Fibroblast of lung (primary cell): ENCODE measurements around the gene HOXC11. TPM values are rescaled to one million over a fixed set of nuclear protein-coding genes. Genes with fewer than 3 reads are reported as not detected.

Experiments used
- DNase-seq, 2 donors: peaks; one replicate each; pipeline versions ENCODE4 v3.0.0 to v3.0.0-alpha.2; 2010; ENCODE audit warnings: low read depth in 2 of 2
- H2AFZ ChIP-seq: 2 replicates; pipeline ENCODE4 v1.5.1; 2012; ENCODE audit warnings: low read length, control low read depth, inconsistent platforms
- H3K27ac ChIP-seq: 2 replicates; pipeline ENCODE4 v1.5.1; 2011; ENCODE audit warnings: low read length, control low read depth; ENCODE audit not compliant: insufficient read depth
- H3K27me3 ChIP-seq: 2 replicates; pipeline ENCODE4 v1.5.1; 2011; ENCODE audit warnings: mild to moderate bottlenecking, low read length; ENCODE audit not compliant: control insufficient read depth, insufficient read depth
- H3K36me3 ChIP-seq: 2 replicates; pipeline ENCODE4 v1.5.1; 2011; ENCODE audit warnings: low read length; ENCODE audit not compliant: control insufficient read depth, insufficient read depth
- H3K4me1 ChIP-seq: 2 replicates; pipeline ENCODE4 v1.5.1; 2011; ENCODE audit warnings: low read length; ENCODE audit not compliant: control insufficient read depth, insufficient read depth; ENCODE audit errors: extremely low read depth
- H3K4me2 ChIP-seq: 2 replicates; pipeline ENCODE4 v1.5.1; 2011; ENCODE audit warnings: low read length, control low read depth; ENCODE audit not compliant: insufficient read depth; ENCODE audit errors: extremely low read depth
- H3K4me3 ChIP-seq, 4 experiments: fragments of 200-600 bp in 1 of 4; sonication (generic) in 1 of 4; replicated peaks in 1 of 4; 2 replicates each; pipeline ENCODE4 v1.5.1; 2011 to 2016; ENCODE audit warnings: low read length in 4 of 4, low read depth in 3 of 4, mild to moderate bottlenecking in 3 of 4, control low read depth in 2 of 4, inconsistent platforms in 1 of 4, mixed read lengths in 1 of 4; ENCODE audit not compliant: insufficient read depth in 1 of 4; ENCODE audit errors: control extremely low read depth in 1 of 4
- H3K79me2 ChIP-seq: 2 replicates; pipeline ENCODE4 v1.5.1; 2012; ENCODE audit warnings: mild to moderate bottlenecking, low read length, inconsistent platforms; ENCODE audit not compliant: control insufficient read depth, insufficient read depth
- H3K9ac ChIP-seq: 2 replicates; pipeline ENCODE4 v1.5.1; 2011; ENCODE audit warnings: mild to moderate bottlenecking, low read length, control low read depth; ENCODE audit not compliant: insufficient read depth
- H3K9me3 ChIP-seq: 2 replicates; pipeline ENCODE4 v1.5.1; 2012; ENCODE audit warnings: low read depth, low read length; ENCODE audit not compliant: control insufficient read depth, insufficient read depth
- H4K20me1 ChIP-seq: 2 replicates; pipeline ENCODE4 v1.5.1; 2011; ENCODE audit warnings: low read length; ENCODE audit not compliant: control insufficient read depth, insufficient read depth; ENCODE audit errors: extremely low read depth
- CTCF ChIP-seq, 2 donors: IDR thresholded peaks in 1 of 2; conservative IDR thresholded peaks in 1 of 2; 1 replicate in 1 of 2; 2 replicates in 1 of 2; pipeline ENCODE4 v1.5.1; 2011 to 2012; ENCODE audit warnings: low read length in 2 of 2, control low read depth in 1 of 2, inconsistent platforms in 1 of 2, low read depth in 1 of 2, mild to moderate bottlenecking in 1 of 2
- EZH2 ChIP-seq: IDR thresholded peaks from 2 replicates; pipeline ENCODE4 v1.5.1; 2012; ENCODE audit warnings: low read length, control low read depth, mild to moderate bottlenecking; ENCODE audit errors: missing control alignments
- polyA plus RNA-seq, 2 donors: library from polyadenylated mRNA; depleted of rRNA in 1 of 2; stranded (reverse) in 1 of 2; unstranded in 1 of 2; fragments of >200 nt; gene quantifications; 2 replicates each; pipeline ENCODE4 v1.2.1, GENCODE V29; 2011 to 2012; ENCODE audit warnings: missing spikeins in 1 of 2
- total RNA-seq: library from RNA; depleted of rRNA; stranded (reverse); fragments of >200 nt; gene quantifications from 2 replicates; pipeline ENCODE4 v1.2.1, GENCODE V29; 2014

The HOXC11 gene
- total and polyA plus RNA-seq, 2 donors (not counting 1 experiment from before 2014, with no cell fraction given) = not detected

GRCh38 chr12:54015018-54015931, 42.3 kb downstream of the HOXC11 start:
- Histone ChIP-seq H3K9me3 (no peaks in the 10 kb centered on the region), H3K27me3 (peaks cover 52% of the 10 kb centered on the region), H2AFZ (no peak overlapping the region), H3K4me1 (no peaks in the 10 kb centered on the region), H3K4me3 (no peak overlapping the region), H3K4me2 (no peak overlapping the region), H3K36me3 (no peaks in the 10 kb centered on the region), H3K9ac (no peak overlapping the region), H3K27ac (no peak overlapping the region), H3K79me2 (no peaks in the 10 kb centered on the region), H4K20me1 (no peaks in the 10 kb centered on the region)
- no peak for DNase-seq
- TF ChIP-seq EZH2 (peak; percentile 92), CTCF (conservative IDR thresholded peaks at IDR 0.05 in 1 of 2, IDR thresholded peaks at IDR 0.05 in 1 of 2; ENCODE audit: low read depth in 1 of 2, low read length in 2 of 2) (no peak)

GRCh38 chr12:54016051-54016450, 43.1 kb downstream of the HOXC11 start:
- H2AFZ ChIP-seq = no peak overlapping the region
- H4K20me1 ChIP-seq = no peaks in the 10 kb centered on the region
- H3K27me3 ChIP-seq = peaks cover 47% of the 10 kb centered on the region
- no peak for DNase-seq
- H3K4me1 ChIP-seq = no peaks in the 10 kb centered on the region
- H3K9me3 ChIP-seq = no peaks in the 10 kb centered on the region
- no peak overlapping the region for H3K4me3 ChIP-seq
- H3K27ac ChIP-seq = no peak overlapping the region
- no peak overlapping the region for H3K9ac ChIP-seq
- H3K79me2 ChIP-seq = no peaks in the 10 kb centered on the region
- TF ChIP-seq CTCF (conservative IDR thresholded peaks at IDR 0.05 in 1 of 2, IDR thresholded peaks at IDR 0.05 in 1 of 2; ENCODE audit: low read depth in 1 of 2, low read length in 2 of 2) (no peak), EZH2 (no peak)
- no peak overlapping the region for H3K4me2 ChIP-seq
- H3K36me3 ChIP-seq = no peaks in the 10 kb centered on the region

GRCh38 chr12:54016478-54016964, 43.6 kb downstream of the HOXC11 start:
- Histone ChIP-seq H3K27ac (no peak overlapping the region), H3K4me2 (no peak overlapping the region)

More at GRCh38 chr12:54016478-54016964, 43.6 kb downstream of the HOXC11 start:
- Histone ChIP-seq H4K20me1 (no peaks in the 10 kb centered on the region), H3K4me1 (no peaks in the 10 kb centered on the region), H3K27me3 (peaks cover 43% of the 10 kb centered on the region), H3K79me2 (no peaks in the 10 kb centered on the region), H3K4me3 (peak overlapping the region in 1 of 4 experiments; percentile 57), H2AFZ (no peak overlapping the region), H3K9ac (no peak overlapping the region), H3K36me3 (no peaks in the 10 kb centered on the region), H3K9me3 (no peaks in the 10 kb centered on the region)
- TF ChIP-seq CTCF (conservative IDR thresholded peaks at IDR 0.05 in 1 of 2, IDR thresholded peaks at IDR 0.05 in 1 of 2; ENCODE audit: low read depth in 1 of 2, low read length in 2 of 2) (no peak), EZH2 (no peak)
- DNase-seq = peak in 1 of 2 donors; percentile 23
